Activated naive CD8-positive, alpha-beta T cell treated with anti-CD3 and anti-CD28 coated beads for 36 hours (primary cell): ENCODE measurements around the gene CACNA1C. TPM values are rescaled to one million over a fixed set of nuclear protein-coding genes. Genes with fewer than 3 reads are reported as not detected.
"Not testable (repeated sequence)": the region's sequence is repeated elsewhere in the genome, so short reads cannot be mapped to it uniquely, and the experiment has no call there.

Experiments
- DNase-seq: peaks from one replicate; pipeline ENCODE4 v3.0.0; 2021
- H3K27ac Mint-ChIP-seq: one replicate; pipeline ENCODE4 v1.8.0; 2022; ENCODE audit warnings: mild to moderate bottlenecking, moderate library complexity, mixed read lengths
- H3K27me3 Mint-ChIP-seq: one replicate; pipeline ENCODE4 v1.8.0; 2022; ENCODE audit warnings: mild to moderate bottlenecking, mixed read lengths
- H3K36me3 Mint-ChIP-seq: one replicate; pipeline ENCODE4 v1.8.0; 2021; ENCODE audit warnings: mild to moderate bottlenecking, mixed read lengths
- H3K4me1 Mint-ChIP-seq: one replicate; pipeline ENCODE4 v1.8.0; 2021; ENCODE audit warnings: mixed read lengths
- H3K4me3 Mint-ChIP-seq: one replicate; pipeline ENCODE4 v1.8.0; 2022; ENCODE audit warnings: mild to moderate bottlenecking, moderate library complexity, mixed read lengths
- H3K9me3 Mint-ChIP-seq: one replicate; pipeline ENCODE4 v1.8.0; 2022; ENCODE audit warnings: mixed read lengths
- total RNA-seq, 2 experiments: library from RNA; stranded (reverse); gene quantifications; one replicate each; pipeline ENCODE4 v1.2.3, GENCODE V29; 2021

Gene CACNA1C
- total RNA-seq, 2 experiments from 2014 or later = 0.02 to 0.14 TPM

DNA sequence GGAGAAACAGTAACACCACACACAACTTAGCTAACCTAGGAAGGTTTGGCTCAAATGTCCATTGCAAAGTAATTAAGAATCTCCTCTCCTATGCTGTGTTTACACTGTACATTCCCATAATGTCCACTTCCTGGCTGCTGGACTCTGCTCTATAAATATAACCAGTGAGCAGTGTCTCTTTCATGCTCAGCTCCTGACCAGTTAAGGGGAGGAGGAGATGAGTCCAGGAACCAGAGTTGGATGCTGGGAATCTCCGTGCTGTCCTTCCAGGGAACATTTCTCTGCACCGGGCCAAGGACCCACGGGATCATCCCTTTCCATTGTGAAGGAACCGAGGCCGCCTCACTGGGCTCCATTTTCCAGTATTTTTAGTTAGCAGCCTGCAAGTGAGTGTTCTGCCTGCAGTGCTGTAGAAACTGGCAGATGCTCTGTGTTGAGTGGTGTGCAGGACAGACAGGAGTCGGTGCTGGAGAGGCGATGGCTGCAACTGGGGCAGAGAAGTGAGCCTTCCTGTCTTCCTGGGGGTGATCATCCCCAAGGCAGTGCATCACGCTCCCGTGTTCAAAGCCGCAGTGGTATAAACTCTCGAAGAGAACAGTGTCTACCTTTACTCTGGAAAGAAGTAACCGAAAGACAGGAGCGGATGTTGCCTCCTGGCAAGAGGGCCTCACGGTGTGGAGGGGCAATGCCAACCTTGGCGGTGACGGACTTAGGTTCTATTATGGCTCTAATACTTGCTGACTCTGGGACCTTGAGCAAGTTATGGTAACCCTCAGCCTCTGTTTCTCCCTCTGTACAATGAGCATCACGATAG, 195.5 kb downstream of the CACNA1C start:
- no peak overlapping the region for H3K4me3 Mint-ChIP-seq
- no peaks in the 10 kb centered on the region for H3K27me3 Mint-ChIP-seq
- H3K27ac Mint-ChIP-seq = no peak overlapping the region

DNA sequence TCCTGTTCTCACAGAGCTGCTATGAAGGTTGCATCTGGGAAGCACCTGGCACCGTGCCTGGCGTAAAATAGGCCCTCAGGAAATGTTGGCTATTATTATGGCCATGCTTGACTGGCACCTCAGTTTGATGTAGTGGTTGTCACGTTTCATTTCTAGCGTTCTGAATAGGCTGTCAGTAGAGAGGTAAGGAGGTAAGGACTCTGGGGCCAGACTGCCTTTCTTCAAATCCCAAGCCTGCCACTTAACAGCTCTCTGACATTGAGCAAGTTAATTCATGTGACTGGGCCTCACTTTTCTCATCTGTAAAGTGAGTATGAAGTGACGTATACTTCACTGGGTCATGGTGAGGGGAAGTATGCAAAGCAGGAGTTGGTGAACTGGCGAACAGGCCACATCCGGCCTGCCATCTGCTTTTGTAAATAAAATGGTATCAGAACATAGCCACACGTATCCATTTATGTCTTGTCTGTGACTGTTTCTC, 196.2 kb downstream of the CACNA1C start:
- Mint-ChIP-seq H3K27me3 (no peaks in the 10 kb centered on the region), H3K4me1 (no peaks in the 10 kb centered on the region), H3K36me3 (no peaks in the 10 kb centered on the region), H3K4me3 (no peak overlapping the region), H3K27ac (no peak overlapping the region), H3K9me3 (no peaks in the 10 kb centered on the region)
- no peak for DNase-seq

More for the DNA sequence above, 195.5 kb downstream of the CACNA1C start:
- no peaks in the 10 kb centered on the region for H3K4me1 Mint-ChIP-seq
- H3K36me3 Mint-ChIP-seq = no peaks in the 10 kb centered on the region
- DNase-seq = no peak
- no peaks in the 10 kb centered on the region for H3K9me3 Mint-ChIP-seq

GRCh38 chr12:2250797-2251196, 198.0 kb downstream of the CACNA1C start:
- Mint-ChIP-seq H3K9me3 (peaks cover 2% of the 10 kb centered on the region), H3K27me3 (no peaks in the 10 kb centered on the region), H3K4me1 (no peaks in the 10 kb centered on the region), H3K36me3 (no peaks in the 10 kb centered on the region), H3K4me3 (no peak overlapping the region), H3K27ac (no peak overlapping the region)
- DNase-seq = no peak

DNA sequence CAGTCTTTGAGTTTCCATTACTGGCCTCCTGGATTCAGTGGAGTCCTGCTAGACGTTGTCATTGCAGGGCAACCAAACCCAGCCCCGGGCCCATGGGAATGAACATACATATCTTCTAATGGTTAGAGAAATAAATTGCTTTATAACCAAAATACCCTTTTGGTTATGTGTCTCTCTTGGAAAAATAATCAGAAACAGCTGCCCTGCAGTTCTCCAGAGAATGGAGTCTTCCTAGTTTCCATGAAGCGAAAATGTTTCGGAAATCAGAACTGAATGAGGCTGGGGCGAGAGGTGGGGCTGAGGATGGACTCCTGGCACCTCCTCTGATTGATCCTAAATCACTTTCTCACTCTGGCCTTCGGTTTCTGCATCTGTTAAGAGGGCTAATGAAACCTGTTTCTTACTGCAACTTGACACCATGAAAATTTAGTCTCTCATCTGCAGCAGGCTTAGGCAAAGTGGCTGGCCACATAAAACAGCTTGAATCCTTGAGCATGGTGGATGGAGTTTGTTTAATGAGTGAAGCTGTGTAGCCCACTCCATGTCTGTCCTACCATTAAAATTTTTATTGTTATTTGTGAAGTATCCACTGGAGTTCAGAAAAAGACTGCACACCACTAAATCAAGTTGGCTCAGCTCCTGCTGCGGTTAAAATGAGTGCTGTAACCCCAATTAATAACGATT, 198.9 kb downstream of the CACNA1C start:
- Mint-ChIP-seq H3K27me3 (no peaks in the 10 kb centered on the region), H3K9me3 (peaks cover 4% of the 10 kb centered on the region), H3K4me1 (no peaks in the 10 kb centered on the region), H3K4me3 (no peak overlapping the region), H3K27ac (no peak overlapping the region), H3K36me3 (no peaks in the 10 kb centered on the region)
- DNase-seq = no peak

- Mint-ChIP-seq H3K27me3 (no peaks in the 10 kb centered on the region), H3K4me3 (no peak overlapping the region), H3K9me3 (peaks cover 4% of the 10 kb centered on the region), H3K4me1 (peaks cover 10% of the 10 kb centered on the region), H3K27ac (no peak overlapping the region), H3K36me3 (no peaks in the 10 kb centered on the region)
- no peak for DNase-seq
These were observed 202.5 kb downstream of the CACNA1C start for GRCh38 chr12:2255311-2255710.

GRCh38 chr12:2255731-2256130, 202.9 kb downstream of the CACNA1C start:
- not testable (repeated sequence) for H3K27ac Mint-ChIP-seq, H3K36me3 Mint-ChIP-seq, H3K9me3 Mint-ChIP-seq, H3K27me3 Mint-ChIP-seq, DNase-seq, H3K4me3 Mint-ChIP-seq
- H3K4me1 Mint-ChIP-seq = peaks cover 10% of the 10 kb centered on the region

DNA sequence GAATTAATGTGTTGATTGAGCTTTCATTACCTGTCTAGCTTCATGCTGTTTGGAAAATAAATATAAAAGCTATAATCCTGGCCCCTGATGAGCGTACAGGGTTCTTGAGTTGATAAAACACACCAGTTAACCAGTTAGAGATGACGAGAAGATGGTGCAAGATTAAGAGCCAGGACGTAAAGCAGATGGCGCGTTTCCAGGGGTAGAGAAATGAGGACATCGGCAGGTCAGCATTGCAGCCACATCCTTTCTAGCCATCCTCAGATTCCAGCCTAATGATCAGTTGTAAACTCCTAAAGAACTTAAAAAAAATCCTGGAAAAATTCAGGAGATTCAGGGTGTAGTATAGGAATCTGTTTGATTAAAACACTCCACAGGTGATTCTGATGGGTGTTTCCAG, 203.7 kb downstream of the CACNA1C start:
- no peak overlapping the region for H3K27ac Mint-ChIP-seq
- H3K36me3 Mint-ChIP-seq = no peaks in the 10 kb centered on the region
- no peaks in the 10 kb centered on the region for H3K27me3 Mint-ChIP-seq
- no peak overlapping the region for H3K4me3 Mint-ChIP-seq
- H3K4me1 Mint-ChIP-seq = peaks cover 10% of the 10 kb centered on the region
- peaks cover 4% of the 10 kb centered on the region for H3K9me3 Mint-ChIP-seq
- DNase-seq = no peak

GRCh38 chr12:2256915-2257314, 204.1 kb downstream of the CACNA1C start:
- peaks cover 4% of the 10 kb centered on the region for H3K9me3 Mint-ChIP-seq
- no peak overlapping the region for H3K27ac Mint-ChIP-seq
- no peak for DNase-seq
- no peak overlapping the region for H3K4me3 Mint-ChIP-seq
- H3K27me3 Mint-ChIP-seq = no peaks in the 10 kb centered on the region
- no peaks in the 10 kb centered on the region for H3K36me3 Mint-ChIP-seq
- peaks cover 10% of the 10 kb centered on the region for H3K4me1 Mint-ChIP-seq

- no peak overlapping the region for H3K4me3 Mint-ChIP-seq
- H3K9me3 Mint-ChIP-seq = peaks cover 4% of the 10 kb centered on the region
- H3K4me1 Mint-ChIP-seq = peaks cover 10% of the 10 kb centered on the region
- no peaks in the 10 kb centered on the region for H3K36me3 Mint-ChIP-seq
- H3K27ac Mint-ChIP-seq = no peak overlapping the region
- H3K27me3 Mint-ChIP-seq = no peaks in the 10 kb centered on the region
- DNase-seq = no peak
These were observed 205.2 kb downstream of the CACNA1C start for GRCh38 chr12:2258025-2258424.

DNA sequence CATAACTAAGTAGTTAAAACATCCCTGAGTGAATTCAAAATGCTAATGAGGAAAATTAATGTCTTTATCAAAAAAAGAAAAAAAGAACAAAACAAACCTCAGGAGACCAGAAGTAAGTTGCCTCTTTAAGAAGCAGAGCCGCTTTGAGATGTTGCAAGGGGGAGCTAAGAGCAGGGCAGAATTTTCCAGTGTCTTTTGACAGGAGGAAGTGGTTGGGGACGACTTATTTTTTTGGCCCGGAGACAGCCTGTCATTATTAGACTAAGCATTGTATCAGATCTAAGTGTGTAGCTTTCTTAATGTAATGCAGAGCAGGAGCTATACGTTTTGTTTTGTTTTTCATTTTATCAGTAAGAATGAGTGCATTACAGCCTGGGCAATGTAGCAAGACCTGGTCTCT, 206.6 kb downstream of the CACNA1C start:
- DNase-seq = no peak
- Mint-ChIP-seq H3K9me3 (peaks cover 4% of the 10 kb centered on the region), H3K27me3 (no peaks in the 10 kb centered on the region), H3K36me3 (no peaks in the 10 kb centered on the region), H3K27ac (no peak overlapping the region), H3K4me1 (peaks cover 10% of the 10 kb centered on the region), H3K4me3 (no peak overlapping the region)

GRCh38 chr12:2260441-2260840, 207.7 kb downstream of the CACNA1C start:
- no peak overlapping the region for H3K4me3 Mint-ChIP-seq
- no peaks in the 10 kb centered on the region for H3K36me3 Mint-ChIP-seq
- H3K27me3 Mint-ChIP-seq = no peaks in the 10 kb centered on the region
- no peak for DNase-seq
- no peak overlapping the region for H3K27ac Mint-ChIP-seq
- H3K4me1 Mint-ChIP-seq = peaks cover 10% of the 10 kb centered on the region
- H3K9me3 Mint-ChIP-seq = peaks cover 4% of the 10 kb centered on the region

DNA sequence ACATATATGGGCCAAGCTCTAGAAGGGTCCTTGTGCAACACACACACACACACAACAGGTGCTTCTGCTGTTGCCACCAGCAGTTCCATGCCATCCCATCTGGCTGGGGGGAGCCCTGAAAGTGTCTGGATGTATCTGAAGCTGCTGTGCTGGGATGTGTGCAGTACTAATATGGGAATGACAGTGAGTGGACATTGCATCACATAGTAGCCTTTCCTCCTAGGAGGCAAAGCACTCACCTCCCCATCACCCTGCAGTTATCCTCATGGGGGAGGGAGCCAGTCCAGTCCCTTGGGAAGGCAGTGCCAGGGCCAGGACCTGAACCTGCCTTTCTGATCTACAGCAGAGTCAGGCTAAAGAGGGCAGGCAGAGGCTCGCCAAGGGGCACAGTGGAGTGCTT, 208.9 kb downstream of the CACNA1C start:
- Mint-ChIP-seq H3K27ac (no peak overlapping the region), H3K4me1 (peaks cover 10% of the 10 kb centered on the region), H3K9me3 (no peaks in the 10 kb centered on the region), H3K36me3 (no peaks in the 10 kb centered on the region), H3K4me3 (no peak overlapping the region), H3K27me3 (no peaks in the 10 kb centered on the region)
- DNase-seq = no peak

DNA sequence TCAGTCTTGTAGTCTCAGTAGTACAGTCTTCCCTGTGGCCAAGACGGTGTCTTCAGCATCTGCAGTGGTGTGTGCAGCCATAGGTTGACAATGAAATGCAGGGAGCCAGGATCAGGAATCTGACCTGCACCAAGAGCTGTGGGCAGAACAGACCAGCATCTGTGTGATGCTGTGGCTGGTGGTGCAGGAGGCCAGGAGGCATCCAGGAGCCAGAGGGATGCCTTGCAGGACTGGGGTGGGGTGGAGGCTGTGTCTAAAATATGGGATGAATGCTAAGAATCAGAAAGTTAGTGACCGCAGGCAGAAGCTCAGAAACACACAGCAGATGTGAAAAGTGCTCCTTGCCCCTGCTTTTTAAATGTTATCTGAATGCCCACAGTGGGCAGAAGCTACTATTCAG, 209.7 kb downstream of the CACNA1C start:
- peaks cover 10% of the 10 kb centered on the region for H3K4me1 Mint-ChIP-seq
- no peak overlapping the region for H3K27ac Mint-ChIP-seq
- H3K9me3 Mint-ChIP-seq = no peaks in the 10 kb centered on the region

DNA sequence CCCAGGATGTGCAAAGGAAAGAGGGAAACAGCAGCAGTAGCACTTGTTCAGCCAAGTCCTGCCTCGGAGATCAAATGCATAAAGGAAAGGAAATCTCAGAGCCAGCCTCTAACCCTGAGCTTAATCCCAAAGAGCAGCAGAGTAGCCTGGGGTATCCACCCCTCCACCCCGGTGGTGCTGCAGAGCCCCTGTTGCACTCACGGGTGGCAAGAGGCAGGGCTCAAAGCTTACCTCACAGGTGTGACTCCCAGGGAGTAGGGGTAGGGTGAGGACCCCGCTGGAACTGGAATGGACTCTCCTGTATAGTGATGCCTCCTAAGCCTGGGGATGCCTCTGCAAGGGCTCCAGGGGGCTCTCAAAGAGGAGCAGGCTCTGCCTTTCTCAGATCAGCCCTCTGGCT, 211.1 kb downstream of the CACNA1C start:
- Mint-ChIP-seq H3K9me3 (no peaks in the 10 kb centered on the region), H3K4me1 (peaks cover 10% of the 10 kb centered on the region), H3K4me3 (no peak overlapping the region)

More for the DNA sequence above, 209.7 kb downstream of the CACNA1C start:
- H3K4me3 Mint-ChIP-seq = no peak overlapping the region
- H3K36me3 Mint-ChIP-seq = no peaks in the 10 kb centered on the region
- H3K27me3 Mint-ChIP-seq = no peaks in the 10 kb centered on the region
- no peak for DNase-seq

DNA sequence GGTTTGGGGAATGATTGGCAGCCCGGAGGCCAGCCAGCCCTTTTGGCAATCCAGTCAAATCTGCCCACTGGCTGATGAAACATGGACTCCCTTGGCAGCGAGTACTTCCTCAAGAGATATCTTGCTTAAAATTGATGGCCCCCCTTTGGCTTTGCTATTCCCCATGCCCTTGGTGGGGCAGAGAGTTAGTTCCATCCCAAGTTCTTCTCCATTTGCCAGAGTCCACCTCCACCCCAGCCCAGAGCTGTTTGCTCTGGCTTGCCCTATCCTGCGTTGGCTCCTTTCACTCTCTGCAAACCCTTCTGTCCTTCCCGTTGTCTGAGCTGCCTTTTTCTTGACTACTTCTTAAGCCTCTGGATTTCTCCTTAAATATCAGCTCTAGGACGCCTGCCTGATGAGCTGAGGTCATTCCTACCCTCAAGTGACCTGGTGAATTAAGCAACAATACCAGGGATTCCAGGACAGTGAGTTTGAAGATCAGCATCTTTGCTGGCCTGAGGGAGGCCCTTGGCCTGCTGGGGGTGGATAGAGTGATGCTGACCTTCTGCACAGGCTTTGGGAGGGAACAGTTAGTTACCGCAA, 212.0 kb downstream of the CACNA1C start:
- H3K27ac Mint-ChIP-seq = no peak overlapping the region
- H3K4me3 Mint-ChIP-seq = no peak overlapping the region
- no peaks in the 10 kb centered on the region for H3K9me3 Mint-ChIP-seq
- no peak for DNase-seq
- H3K27me3 Mint-ChIP-seq = no peaks in the 10 kb centered on the region
- no peaks in the 10 kb centered on the region for H3K36me3 Mint-ChIP-seq
- H3K4me1 Mint-ChIP-seq = peaks cover 4% of the 10 kb centered on the region

More for the DNA sequence above, 211.1 kb downstream of the CACNA1C start:
- no peak overlapping the region for H3K27ac Mint-ChIP-seq
- no peaks in the 10 kb centered on the region for H3K27me3 Mint-ChIP-seq
- H3K36me3 Mint-ChIP-seq = no peaks in the 10 kb centered on the region
- no peak for DNase-seq
